DOHH2 (cell line): Measurements from ENCODE around the gene MGAM2.

Experiments
- H3F3A ChIP-seq: fragments of 200-600 bp; sonication (generic), shearing (Covaris generic); 2 replicates; pipeline ENCODE4 v1.6.0; 2016; ENCODE audit warnings: antibody characterized with exemption, mild to moderate bottlenecking; ENCODE audit not compliant: control insufficient read depth, insufficient read depth
- H3K27ac ChIP-seq: fragments of 200-600 bp; sonication (generic); 2 replicates; pipeline ENCODE4 v1.5.1; 2014; ENCODE audit warnings: low read depth, mild to moderate bottlenecking, low read length, moderate library complexity
- H3K27me3 ChIP-seq: fragments of 200-600 bp; sonication (generic); 2 replicates; pipeline ENCODE4 v1.6.1; 2014; ENCODE audit warnings: mild to moderate bottlenecking, low read length, mixed read lengths; ENCODE audit not compliant: control insufficient read depth
- H3K36me3 ChIP-seq: fragments of 200-600 bp; sonication (generic); 2 replicates; pipeline ENCODE4 v1.6.1; 2014; ENCODE audit warnings: mild to moderate bottlenecking, low read length, moderate library complexity, mixed read lengths; ENCODE audit not compliant: control insufficient read depth
- H3K4me1 ChIP-seq: fragments of 200-600 bp; sonication (generic); 2 replicates; pipeline ENCODE4 v1.6.1; 2014; ENCODE audit warnings: mild to moderate bottlenecking, low read length, mixed read lengths; ENCODE audit not compliant: control insufficient read depth
- H3K4me2 ChIP-seq: fragments of 200-600 bp; sonication (generic); 2 replicates; pipeline ENCODE4 v1.6.0; 2014; ENCODE audit warnings: mild to moderate bottlenecking, low read length, moderate library complexity
- H3K4me3 ChIP-seq: fragments of 200-600 bp; sonication (generic); 2 replicates; pipeline ENCODE4 v1.5.1; 2014; ENCODE audit warnings: mild to moderate bottlenecking, low read length, mixed read lengths
- H3K79me2 ChIP-seq: fragments of 200-600 bp; sonication (generic); 2 replicates; pipeline ENCODE4 v1.6.1; 2014; ENCODE audit warnings: mild to moderate bottlenecking, low read length, mixed read lengths; ENCODE audit not compliant: control insufficient read depth
- H3K9me2 ChIP-seq: fragments of 200-600 bp; sonication (generic); replicated peaks from 2 replicates; pipeline ENCODE4 v1.6.1; 2014; ENCODE audit warnings: mild to moderate bottlenecking, low read length, mixed read lengths; ENCODE audit not compliant: control insufficient read depth
- H3K9me3 ChIP-seq: fragments of 200-600 bp; sonication (generic); 2 replicates; pipeline ENCODE4 v1.6.1; 2014; ENCODE audit warnings: antibody characterized with exemption, low read length, mixed read lengths; ENCODE audit not compliant: control insufficient read depth, insufficient read depth
- H4K20me1 ChIP-seq: fragments of 200-600 bp; sonication (generic); 2 replicates; pipeline ENCODE4 v1.6.0; 2014; ENCODE audit warnings: low read depth, mild to moderate bottlenecking, antibody characterized with exemption, low read length, moderate library complexity; ENCODE audit not compliant: control insufficient read depth, insufficient read depth
- CTCF ChIP-seq: fragments of 200-600 bp; sonication (generic); IDR thresholded peaks from one replicate; pipeline ENCODE4 v1.5.1; 2014; ENCODE audit warnings: antibody characterized with exemption, mild to moderate bottlenecking, low read depth, low read length; ENCODE audit not compliant: poor library complexity, severe bottlenecking
- EZH2phosphoT487 ChIP-seq: fragments of 200-600 bp; sonication (generic); IDR thresholded peaks from 2 replicates; pipeline ENCODE4 v1.6.1; 2017; ENCODE audit warnings: borderline replicate concordance, mild to moderate bottlenecking, antibody characterized with exemption, low read length, moderate library complexity, mixed read lengths

MGAM2 gene

GRCh38 chr7:142150869-142151268 is 39.4 kb downstream of the MGAM2 start:
- no peak for TF ChIP-seq CTCF
- TF ChIP-seq EZH2phosphoT487: no peak
- Histone ChIP-seq H3K27ac (no peak overlapping the region), H3K27me3 (no peaks in the 10 kb centered on the region), H3K4me1 (no peaks in the 10 kb centered on the region), H3K79me2 (no peaks in the 10 kb centered on the region), H3K9me3 (no peaks in the 10 kb centered on the region), H3K9me2 (no peaks in the 10 kb centered on the region), H3K4me3 (no peak overlapping the region), H3K36me3 (no peaks in the 10 kb centered on the region), H3K4me2 (no peak overlapping the region), H3F3A (no peaks in the 10 kb centered on the region), H4K20me1 (no peaks in the 10 kb centered on the region)

- Histone ChIP-seq H3K36me3 (no peaks in the 10 kb centered on the region), H3K9me2 (no peaks in the 10 kb centered on the region), H3K9me3 (no peaks in the 10 kb centered on the region), H3K4me1 (no peaks in the 10 kb centered on the region), H3F3A (no peaks in the 10 kb centered on the region), H4K20me1 (no peaks in the 10 kb centered on the region), H3K27me3 (no peaks in the 10 kb centered on the region), H3K4me2 (no peak overlapping the region), H3K27ac (no peak overlapping the region), H3K79me2 (no peaks in the 10 kb centered on the region), H3K4me3 (no peak overlapping the region)
- no peak for TF ChIP-seq EZH2phosphoT487
- TF ChIP-seq CTCF: no peak
Measured at GRCh38 chr7:142152076-142152475, 40.6 kb downstream of the MGAM2 start.

- no peak overlapping the region for H3K27ac ChIP-seq
- H3K79me2 ChIP-seq: no peaks in the 10 kb centered on the region
- H3K4me2 ChIP-seq: no peak overlapping the region
- H3F3A ChIP-seq: no peaks in the 10 kb centered on the region
- TF ChIP-seq EZH2phosphoT487 (no peak), CTCF (no peak)
- H3K27me3 ChIP-seq: no peaks in the 10 kb centered on the region
- no peaks in the 10 kb centered on the region for H3K4me1 ChIP-seq
- H4K20me1 ChIP-seq: no peaks in the 10 kb centered on the region
- H3K9me3 ChIP-seq: no peaks in the 10 kb centered on the region
- H3K36me3 ChIP-seq: no peaks in the 10 kb centered on the region
- H3K4me3 ChIP-seq: no peak overlapping the region
- no peaks in the 10 kb centered on the region for H3K9me2 ChIP-seq
Measured at GRCh38 chr7:142153400-142153799, 41.9 kb downstream of the MGAM2 start.
